Measurements from ENCODE around the gene RRAS.

The RRAS gene

GRCh38 chr19:49651029-49651819, 11.3 kb upstream of the RRAS start:
- intact Hi-C loops (cut with DNase I; ENCODE audit: low total_unique reads) = no loop called here
- no peak for TF ChIP-seq CTCF (IDR thresholded peaks at IDR 0.05)

GRCh38 chr19:49646586-49646985, 6.6 kb upstream of the RRAS start:
- peaks cover 5 to 28% (median 22%) of the 10 kb centered on the region in 4 donors for H3K4me1 ChIP-seq

More at GRCh38 chr19:49651029-49651819, 11.3 kb upstream of the RRAS start:
- Histone ChIP-seq H3K4me3 (no peak overlapping the region), H3K27ac (no peak overlapping the region), H3K36me3 (peaks cover 66 to 100% (median 80%) of the 10 kb centered on the region in 3 donors), H3K27me3 (no peaks in the 10 kb centered on the region), H3K4me1 (peaks cover 0 to 3% (median 0%) of the 10 kb centered on the region in 4 donors), H3K9me3 (no peaks in the 10 kb centered on the region)
- no peak for DNase-seq

GRCh38 chr19:49645995-49646394, 6.1 kb upstream of the RRAS start:
- TF ChIP-seq CTCF (IDR thresholded peaks at IDR 0.05) = no peak
- H3K36me3 ChIP-seq = peaks cover 29 to 63% (median 42%) of the 10 kb centered on the region in 3 donors
- H3K4me3 ChIP-seq = no peak overlapping the region
- peaks cover 5 to 33% (median 25%) of the 10 kb centered on the region in 4 donors for H3K4me1 ChIP-seq
- no peaks in the 10 kb centered on the region for H3K27me3 ChIP-seq
- intact Hi-C loops (cut with DNase I; ENCODE audit: low total_unique reads) = no loop called here
- no peak overlapping the region for H3K27ac ChIP-seq
- DNase-seq = no peak
- no peaks in the 10 kb centered on the region for H3K9me3 ChIP-seq

More at GRCh38 chr19:49646586-49646985, 6.6 kb upstream of the RRAS start:
- H3K4me3 ChIP-seq = no peak overlapping the region
- DNase-seq = no peak
- H3K27ac ChIP-seq = no peak overlapping the region
- no peaks in the 10 kb centered on the region for H3K27me3 ChIP-seq
- intact Hi-C loops (cut with DNase I; ENCODE audit: low total_unique reads) = no loop called here
- H3K36me3 ChIP-seq = peaks cover 34 to 69% (median 48%) of the 10 kb centered on the region in 3 donors
- TF ChIP-seq CTCF (IDR thresholded peaks at IDR 0.05) = no peak
- no peaks in the 10 kb centered on the region for H3K9me3 ChIP-seq

- H3K27ac ChIP-seq = no peak overlapping the region
- TF ChIP-seq CTCF (IDR thresholded peaks at IDR 0.05) = no peak
- intact Hi-C loops (cut with DNase I; ENCODE audit: low total_unique reads) = no loop called here
- peaks cover 28 to 59% (median 38%) of the 10 kb centered on the region in 3 donors for H3K36me3 ChIP-seq
- no peaks in the 10 kb centered on the region for H3K27me3 ChIP-seq
- H3K4me1 ChIP-seq = peaks cover 5 to 34% (median 25%) of the 10 kb centered on the region in 4 donors
- H3K9me3 ChIP-seq = no peaks in the 10 kb centered on the region
- no peak for DNase-seq
- no peak overlapping the region for H3K4me3 ChIP-seq
Observed at GRCh38 chr19:49645592-49645991, 5.6 kb upstream of the RRAS start.

GRCh38 chr19:49643466-49643865, 3.5 kb upstream of the RRAS start:
- peaks cover 5 to 40% (median 29%) of the 10 kb centered on the region in 4 donors for H3K4me1 ChIP-seq

More at GRCh38 chr19:49643466-49643865, 3.5 kb upstream of the RRAS start:
- Histone ChIP-seq H3K27me3 (no peaks in the 10 kb centered on the region), H3K4me3 (no peak overlapping the region), H3K9me3 (no peaks in the 10 kb centered on the region), H3K36me3 (peaks cover 16 to 38% (median 22%) of the 10 kb centered on the region in 3 donors), H3K27ac (peak overlapping the region in 1 of 2 donors; percentile 95)
- intact Hi-C loops (cut with DNase I; ENCODE audit: low total_unique reads) = no loop called here
- DNase-seq = no peak
- no peak for TF ChIP-seq CTCF (IDR thresholded peaks at IDR 0.05)

Data from tibial artery (tissue), 4 donors.